Measurements from ENCODE around the gene POLR3C.
A peak's percentile ranks its signal among the peaks of the same experiment; 100 is the strongest.
"Not testable (repeated sequence)": the region's sequence is repeated elsewhere in the genome, so short reads cannot be mapped to it uniquely, and the experiment has no call there.

Gene POLR3C

GRCh38 chr1:145822779-145823331 lies 1.1 kb upstream of the POLR3C start:
- DNase-seq (ENCODE audit: low read depth), result not testable (repeated sequence)

DNA sequence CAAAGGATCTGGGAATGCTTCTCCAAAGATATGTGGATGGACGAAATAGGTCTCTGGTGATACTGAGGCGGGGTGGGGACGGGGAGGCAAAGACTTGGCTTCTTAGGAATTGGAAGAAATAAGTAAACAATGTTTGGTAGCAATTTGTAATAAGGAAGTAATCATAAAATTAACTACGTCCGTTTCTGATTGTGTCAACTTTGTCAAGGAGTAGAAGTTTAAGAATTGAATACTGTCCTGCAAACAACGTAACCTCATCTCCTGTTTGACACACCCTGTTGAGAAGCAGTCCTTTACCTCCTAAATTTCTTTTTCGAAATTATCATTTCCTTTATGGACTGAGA lies 471 bp downstream of the POLR3C start:
- no peak for DNase-seq (ENCODE audit: low read depth)

DNA sequence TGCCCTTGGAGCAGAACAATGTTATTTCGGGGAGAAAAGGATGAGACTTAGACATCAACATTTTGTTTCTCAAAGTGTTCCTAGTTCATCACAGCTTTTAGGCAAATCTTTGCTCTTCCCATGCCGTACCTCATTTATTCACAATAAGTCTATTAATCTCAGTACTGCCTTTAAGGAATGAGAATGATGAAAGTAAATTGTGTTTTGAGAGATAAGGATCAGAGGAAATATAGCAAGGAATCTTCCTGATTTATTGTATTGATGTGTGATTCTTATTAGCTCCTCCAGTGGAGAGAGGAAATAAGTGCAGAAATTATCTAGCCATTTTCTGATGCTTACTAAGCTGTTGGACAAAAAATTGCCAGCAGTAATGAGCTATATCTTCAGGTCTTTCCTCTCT lies 2.0 kb downstream of the POLR3C start:
- no peak for DNase-seq (ENCODE audit: low read depth)

- no peak for DNase-seq (ENCODE audit: low read depth)
These were observed 4.0 kb downstream of the POLR3C start for GRCh38 chr1:145827966-145828365.

DNA sequence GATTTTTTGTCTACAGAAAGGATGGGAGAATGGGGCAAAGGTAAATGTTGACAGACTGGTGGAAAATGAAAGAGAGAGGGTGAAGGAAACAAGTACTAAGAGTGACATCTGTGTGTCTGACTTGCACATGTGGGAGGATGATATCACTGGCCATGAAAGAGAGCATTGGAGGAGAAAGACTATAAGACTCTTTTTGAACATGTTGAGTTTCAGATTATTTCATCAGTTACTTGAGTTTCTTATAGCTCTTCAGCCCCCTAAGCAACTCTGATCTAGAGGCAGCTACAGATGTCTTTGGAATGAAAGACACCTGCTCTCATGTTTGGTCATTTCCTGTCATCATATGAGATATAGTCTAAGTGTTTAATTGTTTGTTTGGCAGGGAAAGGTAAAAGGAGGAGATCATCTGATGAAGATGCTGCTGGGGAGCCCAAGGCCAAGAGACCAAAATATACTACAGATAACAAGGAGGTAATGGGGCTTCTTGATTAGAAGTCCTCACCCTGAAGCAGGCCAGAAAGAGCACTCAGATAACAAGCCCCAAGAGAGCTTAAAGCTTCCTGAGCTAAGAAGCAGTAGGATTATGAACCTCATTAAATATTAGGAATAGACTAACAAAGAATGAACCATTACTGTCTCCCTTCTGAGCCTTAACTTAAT lies 4.5 kb downstream of the POLR3C start:
- DNase-seq (ENCODE audit: low read depth), result no peak

DNA sequence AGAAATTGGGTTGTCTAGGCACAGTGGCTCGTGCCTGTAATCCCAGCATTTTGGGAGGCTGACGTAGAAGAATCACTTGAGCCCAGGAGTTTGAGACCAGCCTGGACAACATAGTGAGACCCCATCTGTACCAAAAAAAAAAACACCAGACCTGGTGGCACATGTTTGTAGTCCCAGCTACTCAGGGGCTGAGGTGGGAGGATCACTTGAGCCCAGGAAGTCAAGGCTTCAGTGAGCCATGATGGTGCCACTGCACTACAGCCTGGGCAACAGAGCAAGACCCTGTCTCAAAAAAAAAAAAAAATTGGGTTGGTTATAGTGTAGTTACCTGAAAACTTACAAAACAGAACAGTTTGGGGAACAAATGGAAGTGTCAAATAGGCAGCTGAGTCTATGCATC lies 6.8 kb downstream of the POLR3C start:
- not testable (repeated sequence) for DNase-seq (ENCODE audit: low read depth)

DNA sequence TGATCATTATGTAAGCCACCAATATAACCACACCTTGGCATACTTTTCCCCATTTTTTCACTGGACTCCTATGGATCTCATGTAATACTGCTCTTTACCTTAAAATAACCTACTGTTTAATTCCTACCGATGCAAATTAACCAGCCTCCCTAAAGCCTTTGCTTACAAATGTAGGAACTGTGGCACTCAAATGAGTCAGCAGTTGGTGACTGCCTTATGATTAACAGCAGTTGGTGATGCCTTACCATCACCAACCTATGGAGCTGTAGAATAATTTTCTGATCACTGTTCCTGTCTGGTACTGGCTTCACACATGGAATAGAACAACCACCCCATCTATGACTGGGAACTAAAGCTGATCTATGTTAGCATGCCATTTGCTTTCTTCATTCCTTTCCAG lies 13.7 kb downstream of the POLR3C start:
- DNase-seq (ENCODE audit: low read depth), result no peak

GRCh38 chr1:145843031-145843430 lies 19.0 kb downstream of the POLR3C start:
- DNase-seq (ENCODE audit: low read depth), result no peak

DNA sequence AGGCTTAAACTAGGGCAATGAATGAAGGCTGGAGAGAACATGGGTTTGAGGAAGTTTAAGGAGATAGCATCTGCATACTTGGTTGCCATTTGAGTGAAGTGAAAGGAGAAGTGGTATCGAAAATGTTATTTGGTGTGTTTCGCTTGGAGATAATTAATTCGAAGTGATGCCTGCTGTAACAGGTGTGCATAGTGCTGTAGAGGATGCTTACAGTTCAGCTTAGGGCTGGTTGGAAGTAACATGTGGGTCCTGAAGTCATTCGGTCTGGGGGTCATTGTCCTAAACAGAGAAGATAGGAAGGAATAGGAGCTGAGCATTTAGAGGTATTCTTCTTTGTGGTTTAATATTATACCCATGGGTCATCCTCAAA lies 21.1 kb downstream of the POLR3C start:
- DNase-seq (ENCODE audit: low read depth), result no peak

DNA sequence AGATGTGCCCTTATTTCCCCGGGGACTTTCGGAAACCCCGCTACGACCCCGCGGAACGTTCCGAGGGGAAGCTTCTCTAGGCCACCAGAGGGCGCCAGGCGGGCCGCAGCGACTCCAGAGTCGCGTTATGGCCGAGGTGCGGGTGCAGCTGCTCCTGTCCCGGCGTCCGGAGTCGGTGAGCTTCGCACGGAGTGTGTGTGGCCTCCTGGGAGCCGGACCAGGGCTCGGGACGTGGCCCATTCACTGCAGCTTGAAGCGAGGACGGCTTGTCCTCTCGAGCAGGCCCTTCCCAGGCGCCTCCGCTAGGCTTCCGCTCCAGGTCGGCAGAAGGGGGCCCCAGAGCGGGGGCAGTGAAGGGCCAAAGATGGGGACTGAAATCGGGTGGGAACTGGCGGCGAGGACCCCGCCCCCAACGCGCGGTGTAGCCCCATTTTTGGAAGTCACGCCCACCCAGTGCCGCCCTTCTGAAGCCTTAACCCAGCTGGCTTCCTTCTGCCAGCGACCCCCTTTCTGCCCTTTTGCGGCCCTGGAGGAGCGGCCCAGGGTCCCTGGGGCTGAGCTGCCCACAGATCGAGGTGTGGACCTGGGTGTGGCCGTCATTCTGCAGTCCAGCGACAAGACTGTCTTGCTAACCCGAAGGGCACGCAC lies 21.6 kb downstream of the POLR3C start, which contains the start of gene NUDT17:
NUDT17 (plus strand) TSS at position 117 of the 648 bp plus-strand sequence; CDS start at position 128, 11 bp downstream.
- peak; percentile 54 for DNase-seq (ENCODE audit: low read depth)

DNA sequence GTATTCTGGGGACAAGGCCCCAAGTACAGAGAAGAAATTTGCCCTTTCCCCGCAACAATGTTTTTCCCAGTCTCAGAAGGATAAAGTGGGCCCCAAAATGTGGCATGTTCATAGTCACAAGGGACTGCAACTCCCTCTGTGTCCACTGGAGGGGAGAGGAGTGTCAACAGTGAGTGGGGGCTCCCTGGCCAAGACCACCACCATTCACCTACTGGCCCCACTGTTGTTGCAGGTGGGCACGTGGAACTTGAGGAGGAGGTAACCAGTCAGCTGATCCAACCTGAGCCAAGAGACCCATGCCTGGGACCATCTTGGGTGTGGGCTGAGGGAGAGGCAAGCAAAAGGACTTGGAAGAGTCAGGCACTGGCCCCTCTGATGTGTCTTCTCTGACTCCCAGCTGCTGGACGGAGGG lies 22.2 kb downstream of the POLR3C start:
- DNase-seq (ENCODE audit: low read depth), result no peak

GRCh38 chr1:145847827-145848226 lies 23.8 kb downstream of the POLR3C start:
- no peak for DNase-seq (ENCODE audit: low read depth)

DNA sequence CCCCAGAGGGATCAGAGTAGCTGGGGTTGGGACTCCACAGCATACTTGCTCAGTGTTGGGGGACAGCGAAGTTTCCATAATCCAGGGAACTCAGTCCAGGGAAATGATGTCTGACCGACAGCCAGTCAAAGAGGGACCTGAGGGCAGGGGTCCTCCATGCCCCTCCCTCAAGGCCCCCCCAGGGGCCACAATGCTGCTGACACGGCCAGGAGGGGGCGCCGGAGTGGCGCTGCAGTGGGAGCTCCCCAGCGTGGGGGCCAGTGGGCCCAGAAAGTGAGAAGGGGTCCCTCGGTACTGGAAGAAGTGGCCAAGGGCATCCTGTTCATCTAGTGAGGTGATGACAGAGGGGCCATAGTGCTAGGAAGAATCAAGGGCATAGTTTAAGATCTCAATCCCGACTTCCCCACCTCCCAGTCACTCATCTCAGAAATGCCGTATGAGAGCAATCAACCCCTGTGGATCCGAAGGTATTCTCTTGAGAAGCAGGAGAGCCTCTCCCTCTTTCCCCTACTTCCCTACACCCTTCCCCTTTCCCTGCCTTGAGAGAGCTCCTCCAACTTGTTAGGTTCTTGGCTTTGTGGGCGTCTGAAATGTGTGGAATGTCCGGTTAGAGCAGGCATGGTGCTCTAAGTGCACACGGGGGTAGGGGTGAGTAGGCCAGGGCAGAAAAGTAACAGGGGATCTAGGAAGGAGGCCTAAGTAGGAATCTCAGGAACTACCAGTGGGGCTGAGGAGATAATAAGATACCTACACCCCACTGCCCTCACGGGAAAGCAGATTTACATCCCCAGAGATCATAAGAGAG lies 25.6 kb downstream of the POLR3C start:
- no peak for DNase-seq (ENCODE audit: low read depth)

DNA sequence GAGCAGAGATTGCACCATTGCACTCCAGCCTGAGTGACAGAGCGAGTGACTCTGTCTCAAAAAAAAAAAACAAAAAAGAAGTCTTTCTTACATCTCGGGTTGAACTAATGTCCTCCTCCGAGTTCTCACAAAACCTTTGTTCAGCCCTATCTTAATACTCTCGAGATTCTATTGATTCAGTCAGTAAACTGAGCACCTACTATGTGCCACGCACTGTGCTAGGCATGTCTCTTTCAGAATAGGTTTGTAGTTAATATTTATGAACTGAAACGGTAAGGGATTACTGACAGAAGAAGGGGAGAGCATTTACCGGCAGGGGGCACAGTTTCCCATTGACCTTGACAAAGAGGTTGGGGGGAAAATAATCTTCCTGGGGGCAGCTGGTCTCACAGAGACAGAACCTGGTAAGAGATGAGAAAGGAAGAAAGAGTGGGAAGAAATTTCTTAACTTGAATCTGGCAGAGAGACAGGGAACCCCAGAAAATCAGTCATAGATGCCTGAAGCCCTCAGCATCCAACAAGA lies 31.5 kb downstream of the POLR3C start:
- DNase-seq (ENCODE audit: low read depth), result no peak

GRCh38 chr1:145857170-145857569 lies 33.2 kb downstream of the POLR3C start:
- DNase-seq (ENCODE audit: low read depth), result no peak

GRCh38 chr1:145858238-145858900 lies 34.4 kb downstream of the POLR3C start:
- DNase-seq (ENCODE audit: low read depth), result peak; percentile 31

- peak; percentile 73 for DNase-seq (ENCODE audit: low read depth)
These were observed 35.0 kb downstream of the POLR3C start, which contains the start of gene PIAS3 for GRCh38 chr1:145858901-145859490. TSS of gene PIAS3 (minus strand) at chr1:145859081. CDS start at chr1:145858990, 91 bp downstream.

DNA sequence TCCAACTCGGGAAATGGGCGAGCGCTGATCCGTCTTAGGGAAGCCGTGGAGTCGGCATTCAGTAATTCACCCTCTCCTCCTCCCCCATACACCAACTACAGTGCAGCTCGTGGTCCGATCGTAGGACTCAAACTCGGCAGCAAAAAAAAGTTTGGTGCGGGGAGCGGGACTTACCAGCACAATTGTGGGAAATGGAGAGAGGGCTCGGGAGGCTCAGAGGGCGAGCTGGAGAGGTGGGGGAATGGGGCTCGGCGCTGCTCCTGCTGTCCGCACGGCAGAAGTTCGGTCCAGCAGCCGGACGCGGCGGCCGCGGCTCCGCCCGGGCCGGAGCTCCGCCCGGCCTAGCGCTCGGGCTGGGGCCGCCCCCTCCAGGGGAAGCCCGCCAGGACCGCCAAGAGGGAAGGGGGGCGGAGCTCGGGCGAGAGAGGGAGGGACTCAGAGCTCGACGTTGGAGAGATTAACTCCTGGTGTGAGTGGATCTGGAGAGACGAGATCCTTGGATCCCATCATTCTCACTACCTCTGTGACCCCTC lies 35.6 kb downstream of the POLR3C start:
- DNase-seq (ENCODE audit: low read depth), result peak; percentile 46

DNA sequence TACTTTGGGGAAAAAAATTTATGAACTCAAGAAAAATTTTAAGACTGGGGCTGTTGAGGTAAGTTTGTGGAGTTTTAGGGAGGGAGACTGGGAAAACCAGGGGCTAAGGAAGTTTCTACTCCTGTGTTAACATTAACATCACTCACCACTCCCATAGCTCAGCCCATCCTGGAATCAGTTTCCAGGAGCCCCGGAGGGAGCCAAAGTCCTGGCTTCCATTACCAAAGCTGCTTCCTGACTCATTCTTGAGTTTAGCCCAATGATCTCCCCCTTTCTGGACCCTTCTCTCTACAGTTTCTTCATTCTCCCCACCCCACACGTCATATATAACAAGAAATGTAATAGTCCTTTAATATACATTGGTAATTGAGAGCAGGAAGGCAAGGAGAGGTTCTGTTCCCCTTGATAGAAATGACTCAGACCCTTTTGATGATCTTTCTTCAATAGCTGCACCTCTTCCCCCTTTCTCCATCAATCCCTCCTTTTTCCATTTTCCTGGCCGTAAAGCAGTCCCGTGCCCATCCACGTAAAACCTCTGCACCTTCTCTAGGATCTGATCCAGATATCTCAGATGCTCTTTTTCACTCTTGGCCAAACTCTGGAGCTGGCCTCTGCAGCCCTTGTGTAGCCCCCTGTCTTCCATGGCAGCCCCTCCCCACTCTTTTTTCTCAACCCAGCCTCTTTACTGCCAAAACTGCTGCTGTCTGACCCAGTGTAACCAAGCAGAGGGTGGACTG lies 39.5 kb downstream of the POLR3C start:
- no peak for DNase-seq (ENCODE audit: low read depth)

GRCh38 chr1:145868232-145868631 lies 44.2 kb downstream of the POLR3C start:
- no peak for DNase-seq (ENCODE audit: low read depth)
